Pancreas (tissue), 10 donors: ENCODE data around the gene SUFU. TPM values are rescaled to one million over a fixed set of nuclear protein-coding genes. Genes with fewer than 3 reads are reported as not detected.
A peak's percentile ranks its signal among the peaks of the same experiment; 100 is the strongest.

Source experiments
- ATAC-seq, 4 donors: fragments of 200-7000 bp; cut with Tn5 transposase; one replicate each; pipeline versions ENCODE4 v1.8.0 to v1.9.1; 2020; ENCODE audit warnings: mild to moderate bottlenecking in 4 of 4, moderate library complexity in 4 of 4
- DNase-seq, 6 donors: peaks; one replicate each; pipeline ENCODE4 v3.0.0-alpha.2; 2020
- FAIRE-seq: peaks from 2 replicates; lab custom pipeline; 2012; peaks lifted over from hg19 to GRCh38; lab: Jason Lieb, UNC
- H3K27ac ChIP-seq, 4 donors: fragments of 200-600 bp; sonication (generic); 1 replicate in 3 of 4; 2 replicates in 1 of 4; pipeline versions ENCODE4 v1.5.0 to v1.8.0; 2020
- H3K27me3 ChIP-seq, 4 donors: fragments of 200-600 bp; one replicate each; pipeline ENCODE4 v1.8.0; 2021
- H3K36me3 ChIP-seq, 3 donors: fragments of 200-600 bp; sonication (generic) in 1 of 3; one replicate each; pipeline versions ENCODE4 v1.5.0 to v1.8.0; 2020 to 2021
- H3K4me1 ChIP-seq, 3 donors: fragments of 200-600 bp; one replicate each; pipeline ENCODE4 v1.8.0; 2021
- H3K4me3 ChIP-seq, 4 donors: fragments of 200-600 bp; sonication (generic) in 2 of 4; one replicate each; pipeline versions ENCODE4 v1.5.0 to v1.8.0; 2020 to 2021
- H3K9me3 ChIP-seq, 4 donors: fragments of 200-600 bp; one replicate each; pipeline ENCODE4 v1.8.0; 2021
- WGBS, 2 donors: extraction: QIAGEN DNeasy Blood & Tissue Kit; methylation state at CpG; one replicate each; pipeline ENCODE4 v1.1.7; 2013; 5-methylcytosine and 5-hydroxymethylcytosine counted together
- intact Hi-C, 3 donors: fragments of 100-400 bp; cut with DNase I; formaldehyde crosslinking; loops; one replicate each; pipeline versions ENCODE4 v1.11.1 to v1.14.2; 2022
- polyA plus RNA-seq, 2 donors: library from polyadenylated mRNA; stranded (reverse); fragments of 200-250 nt; gene quantifications; one replicate each; pipeline ENCODE4 v1.2.3, GENCODE V29; 2013
- total RNA-seq, 6 donors: library from RNA; stranded (reverse); fragmentation: NEBNext Ultra II Directional in 4 of 6; extraction: Animal tissue kit (Norgen Biotek cat#: 25700) in 4 of 6; gene quantifications; one replicate each; pipeline versions ENCODE4 v1.2.1 to v1.2.4, GENCODE V29; 2021 to 2023
- TF ChIP-seq, protein P1 (sequence below), 4 donors: fragments of 200-600 bp; sonication (generic) in 3 of 4; IDR thresholded peaks; one replicate each; pipeline versions ENCODE4 v1.5.0 to v1.8.0; 2021; ENCODE audit warnings: antibody characterized with exemption in 4 of 4
- donor health status: healthy with polysubstance abuse.
- donor health status: DM: no; HTN: no; CAD: no; lungs with moderate emphysema.
- donor health status: DM: no; HTN: no; CAD: no.
- donor health status: control.
- donor health status: control.
- donor health status: Bipolar disorder and iron deficiency.
- donor health status: DM: yes; HTN: yes; CAD: no.
- donor health status: DM: no; HTN: no; CAD: no.
- donor health status: DM: no; HTN: no; CAD: no.
- donor health status: DM: yes; HTN: yes; CAD: no.

The SUFU gene
- total and polyA plus RNA-seq, 8 donors: 1.9 to 7.8 (median 2.9) TPM

DNA sequence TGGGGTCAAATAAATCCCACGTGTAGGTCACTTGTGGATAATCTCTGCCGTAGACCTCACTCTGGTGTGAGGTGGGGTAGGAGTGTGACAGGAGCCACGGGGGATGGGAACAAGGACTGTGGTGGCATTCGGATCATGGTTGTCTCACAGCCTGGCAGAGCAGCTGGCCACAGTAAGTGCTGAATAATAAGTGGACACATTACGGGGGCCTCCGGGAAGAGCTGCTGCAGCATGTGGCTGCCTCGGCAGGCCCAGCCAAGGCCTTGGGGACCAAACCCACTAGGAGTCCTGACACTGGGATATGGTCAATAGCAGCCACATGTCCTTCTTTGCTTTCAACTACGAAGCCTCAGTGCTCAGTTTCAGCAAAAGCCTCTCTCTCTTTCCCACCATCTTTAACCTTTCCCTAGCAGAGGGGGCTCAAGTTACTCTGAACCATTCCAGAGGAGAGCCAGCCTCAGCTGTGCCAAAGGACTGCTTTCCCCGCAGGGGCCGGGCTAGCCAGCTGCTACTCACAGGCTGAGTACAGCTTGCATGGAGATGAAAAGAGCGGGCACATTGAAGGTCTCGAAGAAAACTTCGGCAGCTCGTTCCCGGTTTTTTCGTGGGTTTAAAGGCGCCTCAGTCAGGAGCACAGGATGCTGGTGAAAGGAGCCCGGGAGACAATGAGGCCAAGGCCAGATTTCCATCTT lies 18.5 kb upstream of the SUFU start:
- intact Hi-C loops: no loop called here
- 86 to 93% methylated on average over 18 of the region's 18 CpGs for WGBS, 2 donors

DNA sequence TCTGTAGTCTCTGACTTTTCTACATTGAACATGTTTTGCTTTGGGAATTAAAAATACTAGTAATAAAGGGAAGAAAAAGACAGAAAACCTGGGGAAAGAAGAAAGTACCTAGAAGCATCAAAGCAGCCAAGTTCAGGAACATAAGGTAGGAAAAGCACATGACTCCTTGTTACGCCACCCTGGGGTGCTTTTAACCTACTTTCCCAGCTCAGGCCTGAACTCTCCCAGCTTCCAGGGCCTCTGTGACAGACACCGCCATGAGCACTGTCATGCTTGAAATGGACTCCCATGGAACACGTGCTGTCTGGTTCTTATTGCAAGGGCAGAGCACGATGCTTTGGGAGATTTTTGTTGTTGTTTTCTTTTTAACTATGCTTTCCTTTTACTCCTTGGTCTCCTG lies 12.6 kb upstream of the SUFU start:
- FAIRE-seq: no peak
- H3K4me3 ChIP-seq: no peak overlapping the region
- intact Hi-C loops: no loop called here

More for the DNA sequence above, 18.5 kb upstream of the SUFU start:
- DNase-seq: no peak
- Histone ChIP-seq H3K9me3 (no peaks in the 10 kb centered on the region), H3K27me3 (no peaks in the 10 kb centered on the region), H3K36me3 (peaks cover 10 to 84% (median 51%) of the 10 kb centered on the region in 3 donors), H3K4me3 (no peak overlapping the region), H3K27ac (no peak overlapping the region), H3K4me1 (no peaks in the 10 kb centered on the region)
- no peak for ATAC-seq
- FAIRE-seq: no peak
- TF ChIP-seq, protein P1, sequence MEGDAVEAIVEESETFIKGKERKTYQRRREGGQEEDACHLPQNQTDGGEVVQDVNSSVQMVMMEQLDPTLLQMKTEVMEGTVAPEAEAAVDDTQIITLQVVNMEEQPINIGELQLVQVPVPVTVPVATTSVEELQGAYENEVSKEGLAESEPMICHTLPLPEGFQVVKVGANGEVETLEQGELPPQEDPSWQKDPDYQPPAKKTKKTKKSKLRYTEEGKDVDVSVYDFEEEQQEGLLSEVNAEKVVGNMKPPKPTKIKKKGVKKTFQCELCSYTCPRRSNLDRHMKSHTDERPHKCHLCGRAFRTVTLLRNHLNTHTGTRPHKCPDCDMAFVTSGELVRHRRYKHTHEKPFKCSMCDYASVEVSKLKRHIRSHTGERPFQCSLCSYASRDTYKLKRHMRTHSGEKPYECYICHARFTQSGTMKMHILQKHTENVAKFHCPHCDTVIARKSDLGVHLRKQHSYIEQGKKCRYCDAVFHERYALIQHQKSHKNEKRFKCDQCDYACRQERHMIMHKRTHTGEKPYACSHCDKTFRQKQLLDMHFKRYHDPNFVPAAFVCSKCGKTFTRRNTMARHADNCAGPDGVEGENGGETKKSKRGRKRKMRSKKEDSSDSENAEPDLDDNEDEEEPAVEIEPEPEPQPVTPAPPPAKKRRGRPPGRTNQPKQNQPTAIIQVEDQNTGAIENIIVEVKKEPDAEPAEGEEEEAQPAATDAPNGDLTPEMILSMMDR (IDR thresholded peaks at IDR 0.05): no peak

DNA sequence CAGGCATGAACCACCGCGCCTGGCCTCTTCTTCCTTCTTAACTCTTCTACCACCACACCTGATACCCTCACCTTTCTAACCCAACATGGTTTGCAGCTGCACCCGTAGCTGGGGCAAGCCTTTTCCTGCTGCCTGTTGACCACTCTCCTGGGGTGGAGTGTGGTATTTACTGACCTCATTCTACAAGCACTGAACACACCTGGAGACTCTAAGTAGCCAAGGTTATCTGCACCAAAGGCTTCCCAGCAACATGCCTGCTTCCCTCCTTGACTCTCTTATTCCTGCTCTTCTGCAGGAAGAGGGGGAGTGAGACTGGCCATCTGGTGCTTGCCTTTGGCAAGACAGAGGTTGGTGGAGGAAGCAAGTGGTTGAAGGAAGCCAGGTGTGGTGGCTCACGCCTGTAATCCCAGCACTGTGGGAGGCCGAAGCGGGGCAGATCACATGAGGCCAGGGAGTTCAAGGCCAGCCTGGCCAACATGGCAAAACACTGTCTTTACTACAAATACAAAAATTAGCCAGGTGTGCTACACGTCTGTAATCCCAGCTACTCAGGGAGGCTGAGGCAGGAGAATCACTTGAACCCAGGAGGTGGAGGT lies 11.3 kb upstream of the SUFU start:
- TF ChIP-seq, protein P1 (IDR thresholded peaks at IDR 0.05): no peak
- Histone ChIP-seq H3K4me3 (no peak overlapping the region), H3K9me3 (no peaks in the 10 kb centered on the region), H3K27ac (peak overlapping the region in 2 of 4 donors; percentile 4 to 7), H3K36me3 (peaks cover 0 to 20% (median 14%) of the 10 kb centered on the region in 3 donors), H3K27me3 (no peaks in the 10 kb centered on the region), H3K4me1 (peaks cover 0 to 12% (median 0%) of the 10 kb centered on the region in 3 donors)
- ATAC-seq (peak in 3 of 4 donors; percentile 8 to 27 (median 27)), DNase-seq (peak in 1 of 6 donors; percentile 43), FAIRE-seq (no peak)
- intact Hi-C loops: no loop called here
- 79 to 80% methylated on average over 7 of the region's 7 CpGs for WGBS, 2 donors

More for the DNA sequence above, 12.6 kb upstream of the SUFU start:
- Histone ChIP-seq H3K4me1 (peaks cover 0 to 12% (median 0%) of the 10 kb centered on the region in 3 donors), H3K9me3 (no peaks in the 10 kb centered on the region), H3K27me3 (no peaks in the 10 kb centered on the region), H3K27ac (no peak overlapping the region), H3K36me3 (peaks cover 0 to 32% (median 17%) of the 10 kb centered on the region in 3 donors)
- TF ChIP-seq, protein P1 (IDR thresholded peaks at IDR 0.05): no peak
- WGBS, 2 donors: 84 to 91% methylated on average over 4 of the region's 4 CpGs
- ATAC-seq (no peak), DNase-seq (peak in 1 of 6 donors; percentile 13)

DNA sequence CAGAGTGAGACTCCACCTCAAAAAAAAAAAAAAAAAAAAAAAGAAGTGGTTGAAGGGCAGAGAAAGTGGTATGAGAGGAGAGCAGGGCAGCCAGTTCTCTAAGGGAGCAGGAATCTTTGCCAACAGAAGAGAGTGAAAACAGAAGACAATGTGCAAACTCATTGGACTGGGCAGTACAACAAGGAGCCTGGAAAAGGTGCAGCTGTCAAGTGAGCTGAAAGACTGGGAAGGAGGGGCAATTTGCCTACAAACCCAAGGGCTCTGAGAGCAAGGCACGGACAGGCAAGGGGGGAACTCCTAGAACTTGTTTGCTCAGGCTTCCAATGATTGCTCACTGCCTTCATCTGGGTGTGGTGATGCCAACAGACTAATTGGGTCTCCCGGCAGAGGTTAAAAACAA lies 10.8 kb upstream of the SUFU start:
- DNase-seq (peak in 3 of 6 donors; percentile 42 to 68 (median 57)), ATAC-seq (peak; percentile 77 to 95 (median 86)), FAIRE-seq (no peak)
- peak overlapping the region in 1 of 4 donors; percentile 4 for H3K27ac ChIP-seq
- no peaks in the 10 kb centered on the region for H3K27me3 ChIP-seq
- H3K4me1 ChIP-seq: peaks cover 0 to 12% (median 0%) of the 10 kb centered on the region in 3 donors
- WGBS, 2 donors: 11 to 25% methylated on average over 2 of the region's 2 CpGs
- peaks cover 0 to 17% (median 12%) of the 10 kb centered on the region in 3 donors for H3K36me3 ChIP-seq
- TF ChIP-seq, protein P1 (IDR thresholded peaks at IDR 0.05): no peak
- H3K9me3 ChIP-seq: no peaks in the 10 kb centered on the region
- intact Hi-C loops: no loop called here
- H3K4me3 ChIP-seq: no peak overlapping the region
